Activated T-helper 1 cell treated with anti-CD3 and anti-CD28 coated beads, Interleukin-2, amount 50 U/mL, for 16 hours (primary cell): ENCODE data around the gene CTNNA2.
"Not testable (repeated sequence)": the region's sequence is repeated elsewhere in the genome, so short reads cannot be mapped to it uniquely, and the experiment has no call there.

Experiments
- DNase-seq, 2 donors: peaks; one replicate each; pipeline ENCODE4 v3.0.0-alpha.2; 2020; ENCODE audit warnings: low read depth in 1 of 2, low spot score in 1 of 2

The CTNNA2 gene

GRCh38 chr2:80070587-80070986, 557.7 kb downstream of the CTNNA2 start:
- no peak for DNase-seq

DNA sequence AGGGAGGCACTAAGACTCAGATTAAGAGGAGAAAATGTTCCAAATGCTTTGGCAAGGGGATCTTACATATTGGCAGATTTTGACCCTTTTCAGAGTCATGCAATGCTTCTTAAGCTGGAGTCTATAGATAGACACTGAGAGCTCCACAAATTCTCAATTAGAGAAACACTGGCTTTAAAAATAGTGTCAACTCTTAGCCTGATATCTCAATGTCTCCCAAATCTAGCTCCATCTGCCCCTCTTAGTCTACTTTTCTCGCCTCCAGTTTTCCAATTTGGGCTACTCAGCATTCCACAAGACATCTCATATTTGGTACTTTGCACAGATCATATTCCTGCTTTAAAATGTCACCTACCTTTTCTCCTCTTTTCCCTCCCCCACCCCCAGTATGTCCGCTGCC, 559.1 kb downstream of the CTNNA2 start:
- no peak for DNase-seq

- DNase-seq: no peak
Observed at GRCh38 chr2:80073134-80073561, 560.3 kb downstream of the CTNNA2 start.

- DNase-seq: no peak
Observed at GRCh38 chr2:80074321-80075070, 561.6 kb downstream of the CTNNA2 start.

- DNase-seq: no peak
Observed at GRCh38 chr2:80075719-80076118, 562.9 kb downstream of the CTNNA2 start.

GRCh38 chr2:80078290-80079036, 565.6 kb downstream of the CTNNA2 start:
- no peak for DNase-seq

- DNase-seq: no peak
Observed at GRCh38 chr2:80080957-80081356, 568.1 kb downstream of the CTNNA2 start.

DNA sequence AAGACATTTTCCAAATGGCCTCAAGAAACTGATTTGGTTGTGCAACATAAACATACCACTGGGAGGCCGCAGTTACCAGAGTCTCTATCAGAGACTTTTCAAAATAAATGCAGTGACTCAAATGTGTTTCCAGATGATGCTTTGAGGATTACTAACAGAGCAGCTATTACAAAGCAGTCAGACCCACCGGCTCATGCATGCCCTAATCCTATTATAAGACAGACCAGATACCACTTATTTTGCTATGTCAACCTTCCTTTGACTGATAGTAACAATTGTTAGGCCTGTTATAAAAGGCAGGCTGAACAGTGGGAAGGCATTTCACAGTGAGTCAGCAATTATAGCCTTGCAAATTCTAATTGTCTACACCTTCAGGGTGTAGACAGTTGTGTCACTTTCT, 574.0 kb downstream of the CTNNA2 start:
- no peak for DNase-seq

GRCh38 chr2:80091237-80091636, 578.4 kb downstream of the CTNNA2 start:
- DNase-seq: no peak

GRCh38 chr2:80092474-80092873, 579.6 kb downstream of the CTNNA2 start:
- DNase-seq: no peak

DNA sequence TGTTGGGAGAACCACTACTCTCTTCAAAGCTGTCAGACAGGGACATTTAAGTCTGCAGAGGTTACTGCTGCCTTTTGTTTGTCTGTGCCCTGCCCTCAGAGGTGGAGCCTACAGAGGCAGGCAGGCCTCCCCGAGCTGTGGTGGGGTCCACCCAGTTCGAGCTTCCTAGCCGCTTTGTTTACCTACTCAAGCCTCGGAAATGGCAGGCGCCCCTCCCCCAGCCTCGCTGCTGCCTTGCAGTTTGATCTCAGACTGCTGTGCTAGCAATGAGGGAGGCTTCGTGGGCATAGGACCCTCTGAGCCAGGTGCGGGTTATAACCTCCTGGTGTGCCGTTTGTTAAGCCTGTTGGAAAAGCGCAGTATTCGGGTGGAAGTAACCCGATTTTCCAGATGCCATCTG, 585.7 kb downstream of the CTNNA2 start:
- not testable (repeated sequence) for DNase-seq

DNA sequence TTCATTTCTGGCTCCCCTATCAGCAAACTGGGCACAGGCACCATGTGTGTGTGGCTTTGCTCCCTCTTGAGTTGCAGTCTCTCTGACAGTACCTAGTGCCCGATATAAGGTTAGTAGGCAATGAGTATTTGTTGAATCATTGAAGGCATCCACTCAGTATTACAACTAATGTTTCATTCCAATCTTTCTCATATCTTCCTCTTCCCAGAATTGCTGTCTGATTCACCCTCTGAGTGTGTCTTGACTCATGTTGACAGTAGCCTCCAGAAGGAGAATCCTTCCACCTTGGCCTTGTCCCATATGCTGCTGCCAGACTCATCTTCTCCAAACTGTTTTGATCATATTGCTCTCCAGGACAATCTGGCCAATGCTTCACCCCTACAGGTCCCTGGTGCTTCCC, 589.2 kb downstream of the CTNNA2 start:
- DNase-seq: no peak

- DNase-seq: no peak
Observed at GRCh38 chr2:80105015-80105640, 592.3 kb downstream of the CTNNA2 start.

- no peak for DNase-seq
Observed at GRCh38 chr2:80111185-80111584, 598.3 kb downstream of the CTNNA2 start.

DNA sequence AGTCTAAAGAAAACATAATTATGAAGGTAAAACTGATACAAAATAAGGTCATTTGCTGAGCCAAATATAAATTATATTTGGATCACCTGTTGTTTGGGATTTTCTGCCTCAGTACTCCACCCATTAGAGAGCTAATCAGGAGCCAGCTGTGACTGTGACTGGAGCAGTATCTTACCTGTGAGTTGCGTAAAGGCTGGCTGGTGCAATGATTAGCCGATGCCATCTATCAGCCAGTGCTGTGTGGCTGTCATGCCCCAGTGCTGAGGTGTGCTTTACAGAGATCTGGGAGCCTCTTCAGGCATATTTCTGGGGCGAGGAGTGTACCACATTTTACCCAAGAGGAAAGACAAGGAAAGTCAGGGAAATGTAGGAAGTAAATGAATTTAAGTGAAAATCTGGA, 599.9 kb downstream of the CTNNA2 start:
- DNase-seq: no peak

- DNase-seq: no peak
Observed at GRCh38 chr2:80113399-80113798, 600.5 kb downstream of the CTNNA2 start.

- no peak for DNase-seq
Observed at GRCh38 chr2:80114812-80115211, 602.0 kb downstream of the CTNNA2 start.

DNA sequence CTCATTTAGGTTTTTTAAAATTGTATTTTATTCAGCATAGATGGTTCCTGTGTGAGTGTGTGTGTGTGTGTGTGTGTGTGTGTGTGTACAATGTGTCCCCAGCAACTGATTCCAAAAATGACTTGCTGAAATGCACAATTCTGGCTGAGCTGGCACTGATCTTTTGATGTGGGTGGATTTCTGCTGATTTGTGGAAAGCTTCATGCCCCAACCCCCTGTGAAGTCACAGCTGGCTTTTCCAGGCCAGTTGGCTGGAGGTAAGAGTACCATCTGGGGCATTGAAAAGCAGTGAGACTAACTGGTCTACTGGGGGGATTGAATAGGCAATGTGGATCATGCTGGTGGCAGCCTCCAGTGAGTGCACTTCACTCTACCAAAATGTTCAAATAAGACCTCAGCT, 604.5 kb downstream of the CTNNA2 start:
- no peak for DNase-seq

- no peak for DNase-seq
Observed at GRCh38 chr2:80120866-80121265, 608.0 kb downstream of the CTNNA2 start.

- DNase-seq: no peak
Observed at GRCh38 chr2:80122675-80123074, 609.8 kb downstream of the CTNNA2 start.

GRCh38 chr2:80126596-80127189, 613.8 kb downstream of the CTNNA2 start:
- no peak for DNase-seq

DNA sequence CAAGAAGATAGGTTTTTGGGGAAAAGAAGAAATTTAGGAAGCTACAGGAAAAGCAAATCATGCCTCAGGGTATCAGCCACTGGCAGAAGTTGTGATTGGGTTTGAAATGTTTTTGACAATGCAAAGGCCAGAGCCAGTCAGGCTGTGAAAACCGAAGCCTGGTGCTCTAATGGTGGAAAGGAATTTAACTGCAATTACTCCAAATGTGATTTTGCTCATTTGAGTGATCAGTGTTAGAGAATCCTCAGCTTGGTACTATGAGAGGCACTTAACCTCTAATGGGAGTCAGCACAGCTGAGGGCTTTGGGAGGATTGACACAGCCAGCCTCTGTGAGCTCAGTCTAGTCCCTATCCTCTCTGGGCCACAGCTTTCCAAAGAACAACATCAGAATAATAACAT, 615.2 kb downstream of the CTNNA2 start:
- no peak for DNase-seq
